Occipital lobe (tissue), 2 donors: ENCODE data around the gene ESPNL. TPM values are rescaled to one million over a fixed set of nuclear protein-coding genes. Genes with fewer than 3 reads are reported as not detected.

Source experiments
- DNase-seq: peaks from one replicate; lab custom pipeline; 2025; lab: John Stamatoyannopoulos, UW
- total RNA-seq: library from RNA; depleted of rRNA; stranded (reverse); fragments of >200 nt; gene quantifications from one replicate; pipeline ENCODE4 v1.2.3, GENCODE V29; 2014

Gene ESPNL
- total RNA-seq, 1 donor from 2014 or later = 0.16 TPM

DNA sequence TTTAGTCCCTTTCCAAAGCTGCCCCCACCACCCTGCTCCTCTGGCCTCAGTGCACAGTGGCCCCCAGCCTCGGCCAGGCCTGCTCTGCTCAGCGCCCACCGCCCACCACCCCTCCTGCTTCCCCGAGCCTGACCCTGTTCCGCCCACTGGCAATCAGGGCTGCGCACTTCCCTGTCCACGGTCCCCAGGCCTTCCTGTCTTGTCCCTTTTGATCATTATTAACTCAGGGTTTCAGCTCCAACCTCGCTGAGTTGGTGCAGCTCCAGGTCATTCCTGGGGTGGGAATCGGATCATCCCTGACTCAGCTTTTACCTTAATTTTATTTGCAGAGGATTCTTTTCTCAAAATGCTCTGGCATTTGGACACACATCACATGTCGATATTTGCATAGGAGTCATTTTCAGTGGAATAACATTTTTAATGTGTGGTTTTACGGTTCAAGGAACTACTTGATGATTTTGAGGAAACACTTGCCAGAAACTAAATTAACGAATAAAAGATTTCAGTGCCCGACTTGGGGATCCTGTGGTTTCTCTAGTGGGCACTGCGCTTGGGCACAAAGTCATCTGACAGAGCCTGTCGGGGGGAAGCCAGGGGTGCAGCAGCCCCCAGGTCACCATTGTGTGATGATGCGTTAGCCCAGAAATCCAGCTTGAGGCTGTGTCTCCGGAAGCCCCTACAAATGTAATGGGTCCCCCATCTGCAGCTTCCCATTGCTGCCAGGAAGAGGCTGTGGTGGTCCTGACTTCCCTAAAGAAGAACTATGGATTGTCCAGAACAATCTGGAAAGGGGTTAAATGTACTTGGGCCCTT lies 1.0 kb upstream of the ESPNL start:
- DNase-seq = no peak

- no peak for DNase-seq
Observed at GRCh38 chr2:238099714-238100048, 459 bp upstream of the ESPNL start.

GRCh38 chr2:238100821-238101771 lies 956 bp downstream of the ESPNL start:
- DNase-seq = no peak

- DNase-seq = no peak
Observed at GRCh38 chr2:238101891-238102841, 2.0 kb downstream of the ESPNL start.

DNA sequence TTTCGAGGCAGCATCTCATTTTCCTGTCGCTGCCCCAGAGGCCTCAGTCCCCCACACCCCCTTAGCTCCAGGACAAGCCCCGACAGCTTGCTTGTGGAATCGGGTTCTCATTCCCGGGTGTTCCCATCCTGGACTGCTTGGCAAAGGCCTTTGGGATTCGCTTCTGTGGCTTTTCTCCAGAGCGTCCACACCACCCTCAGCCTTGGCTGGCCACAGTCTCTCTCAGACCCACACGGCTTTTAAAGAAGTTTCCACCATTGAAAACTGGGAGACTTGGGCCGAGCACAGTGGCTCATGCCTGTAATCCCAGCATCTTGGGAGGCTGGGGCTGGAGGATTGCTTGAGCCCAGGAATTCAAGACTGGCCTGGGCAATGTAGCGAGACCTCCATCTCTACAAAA lies 2.7 kb downstream of the ESPNL start:
- DNase-seq = no peak

- no peak for DNase-seq
Observed at GRCh38 chr2:238103465-238104225, 3.5 kb downstream of the ESPNL start.

DNA sequence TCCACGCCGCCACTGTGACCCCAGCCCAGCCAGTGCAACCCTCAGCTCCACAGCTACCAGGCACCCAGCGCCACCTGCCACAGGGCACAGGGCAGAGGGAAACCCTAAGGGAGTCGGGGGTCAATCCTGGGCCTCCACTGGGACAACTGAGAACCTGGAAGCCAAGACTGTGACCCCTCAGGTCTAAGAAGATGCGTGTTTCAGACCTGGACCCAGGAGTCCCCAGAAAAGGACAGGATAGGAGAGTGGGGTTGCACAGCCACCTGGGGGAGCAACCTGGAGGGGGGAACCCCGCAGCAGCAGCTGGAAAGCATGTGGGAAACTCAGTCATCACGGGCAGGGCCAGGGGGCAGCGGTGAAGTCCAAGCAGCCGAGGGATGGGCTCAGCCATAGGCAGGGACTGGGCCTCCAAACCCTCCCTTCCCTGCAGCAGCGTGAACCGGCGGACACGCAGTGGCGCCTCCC lies 4.1 kb downstream of the ESPNL start:
- no peak for DNase-seq

- DNase-seq = no peak
Observed at GRCh38 chr2:238104691-238105371, 4.7 kb downstream of the ESPNL start.

- no peak for DNase-seq
Observed at GRCh38 chr2:238105506-238106338, 5.6 kb downstream of the ESPNL start.

DNA sequence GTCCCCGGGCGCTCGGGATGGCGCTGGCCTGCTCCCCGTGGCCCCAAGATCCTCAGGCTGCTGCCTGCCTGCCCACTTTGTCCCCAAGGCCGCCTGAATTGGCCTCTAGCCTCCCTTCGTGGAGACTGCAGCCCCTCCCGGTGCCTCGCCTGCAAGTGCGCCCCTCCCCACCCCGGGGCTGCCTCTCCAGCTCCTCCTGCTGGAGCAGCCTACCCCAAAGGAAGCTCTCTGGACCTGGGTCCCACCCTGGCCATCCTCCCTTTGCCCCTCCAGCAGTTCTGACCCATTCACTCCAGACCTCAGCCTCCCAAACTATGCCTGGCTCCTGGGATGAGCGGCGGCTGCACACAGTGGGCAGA lies 6.2 kb downstream of the ESPNL start:
- DNase-seq = no peak

- no peak for DNase-seq
Observed at GRCh38 chr2:238106698-238107524, 6.8 kb downstream of the ESPNL start.

DNA sequence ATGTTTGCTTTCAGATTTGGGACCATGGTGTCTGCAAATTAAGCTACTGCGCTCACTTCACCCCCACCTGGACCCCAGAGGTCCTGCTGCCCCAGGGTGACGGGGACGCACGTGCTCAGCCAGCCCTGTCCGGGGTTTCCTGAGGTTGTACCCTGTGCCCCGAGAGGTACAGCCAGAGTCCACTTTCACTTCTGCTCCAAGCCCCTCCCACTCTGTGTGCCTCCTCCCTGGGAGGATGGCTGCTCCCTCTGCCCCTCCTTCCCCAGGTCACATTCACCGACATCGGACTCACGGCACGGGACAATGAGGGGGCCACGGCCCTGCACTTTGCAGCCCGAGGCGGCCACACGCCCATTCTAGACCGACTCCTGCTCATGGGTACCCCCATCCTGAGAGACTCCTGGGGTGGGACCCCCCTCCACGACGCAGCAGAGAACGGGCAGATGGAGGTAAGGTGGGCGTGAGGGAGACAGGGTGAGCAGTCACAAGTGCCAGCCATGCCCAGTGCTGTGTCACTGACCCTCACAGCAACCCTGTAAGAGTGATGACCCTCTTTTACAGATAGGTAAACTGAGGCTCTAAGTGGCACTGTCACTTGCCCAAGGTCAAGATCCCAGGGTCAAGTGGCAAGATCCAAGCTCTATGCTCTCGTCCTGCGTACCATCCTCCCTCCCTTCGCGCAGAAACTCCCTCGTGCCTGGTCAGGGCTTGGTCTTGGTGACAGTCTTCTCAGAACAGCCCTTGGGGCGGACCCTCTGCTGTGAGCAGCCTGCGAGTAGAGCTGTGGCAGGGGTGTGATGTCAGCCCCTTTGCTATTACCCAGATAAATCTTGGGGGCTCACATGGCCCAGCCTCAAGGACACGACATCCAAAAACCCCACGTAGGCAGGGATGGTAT lies 7.6 kb downstream of the ESPNL start:
- DNase-seq = no peak

DNA sequence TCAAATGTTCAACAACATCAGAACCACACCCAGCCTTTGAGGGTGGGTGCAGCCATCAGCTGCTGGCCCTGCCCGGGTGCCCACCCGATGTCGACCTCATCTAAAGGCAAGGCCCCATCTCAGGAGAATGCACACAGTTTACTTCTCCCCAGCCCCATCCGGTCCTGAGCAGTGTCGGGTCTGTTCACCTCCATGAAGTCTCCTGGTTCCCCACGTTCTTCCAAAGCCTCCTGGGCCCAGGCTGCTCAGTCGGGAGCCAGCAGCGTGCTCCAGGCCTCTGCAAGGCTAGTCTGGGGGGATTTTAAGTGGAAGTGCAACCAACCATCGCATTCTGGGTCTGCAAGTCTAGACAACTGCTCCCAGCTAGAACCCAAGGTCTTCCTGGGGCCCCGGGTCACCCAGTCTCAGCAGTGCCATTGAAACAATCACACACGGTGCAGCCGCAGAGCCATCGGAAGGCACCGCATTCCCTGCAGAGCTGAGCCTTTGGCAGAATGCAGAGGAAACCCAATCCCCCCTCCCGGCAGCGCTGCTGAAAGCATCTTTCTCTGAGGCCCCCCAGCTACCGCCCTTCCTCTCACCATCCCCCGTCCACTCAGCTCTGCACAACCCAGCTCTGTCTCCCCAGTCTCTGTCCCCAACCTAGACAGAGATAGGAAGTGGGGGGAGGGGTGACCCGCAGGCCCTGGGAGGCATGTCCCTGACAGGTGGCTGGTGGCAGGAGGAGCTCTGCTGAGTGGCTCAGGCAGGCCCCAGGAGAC lies 8.5 kb downstream of the ESPNL start:
- no peak for DNase-seq

GRCh38 chr2:238113611-238114010 lies 13.5 kb downstream of the ESPNL start:
- no peak for DNase-seq

DNA sequence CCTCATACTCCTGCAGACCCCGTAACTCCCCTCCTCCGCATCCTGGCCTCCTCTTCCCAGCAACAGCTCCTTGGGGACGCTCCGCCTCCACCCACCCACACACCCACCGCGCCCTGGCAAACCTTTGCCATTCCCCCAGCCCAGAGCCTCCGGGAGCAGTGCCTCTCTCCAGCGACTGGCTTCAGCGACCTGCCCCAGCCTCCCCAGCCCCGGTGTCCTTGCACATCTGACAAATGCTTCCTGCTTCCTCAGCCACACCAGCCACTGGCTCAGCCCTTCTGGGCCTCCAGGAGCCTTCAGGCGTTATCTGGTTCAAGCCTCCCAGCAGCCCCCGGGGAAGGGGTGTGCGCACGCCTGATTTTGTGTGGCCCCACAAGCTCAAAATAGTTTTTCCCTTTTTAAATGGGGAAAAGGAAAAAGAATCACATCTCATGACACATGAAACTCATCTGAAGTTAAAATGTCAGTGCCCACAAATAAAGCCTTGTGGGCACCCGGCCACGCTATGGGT lies 14.2 kb downstream of the ESPNL start:
- no peak for DNase-seq
